CD4-positive, alpha-beta T cell treated with Interleukin-10 for 1 hour (primary cell): ENCODE results near the gene IRF3.
A peak's percentile ranks its signal among the peaks of the same experiment; 100 is the strongest.

ENCODE experiments used
- DNase-seq: peaks from one replicate; pipeline ENCODE4 v3.0.0-alpha.2; 2020

IRF3 gene

GRCh38 chr19:49687150-49687549 lies 21.5 kb upstream of the IRF3 start:
- no peak for DNase-seq

GRCh38 chr19:49686503-49687088 lies 20.9 kb upstream of the IRF3 start:
- no peak for DNase-seq

- DNase-seq: no peak
These were observed 20.2 kb upstream of the IRF3 start for GRCh38 chr19:49685845-49686332.

GRCh38 chr19:49684983-49685553 lies 19.4 kb upstream of the IRF3 start:
- no peak for DNase-seq

- DNase-seq: peak; percentile 43
These were observed 18.8 kb upstream of the IRF3 start for GRCh38 chr19:49684251-49684982.

GRCh38 chr19:49683814-49684250 lies 18.2 kb upstream of the IRF3 start:
- no peak for DNase-seq

- DNase-seq: no peak
These were observed 16.6 kb upstream of the IRF3 start for GRCh38 chr19:49682274-49682673.

- DNase-seq: no peak
These were observed 16.2 kb upstream of the IRF3 start for GRCh38 chr19:49681830-49682229.

- DNase-seq: peak; percentile 92
These were observed 15.0 kb upstream of the IRF3 start for GRCh38 chr19:49680421-49681351.

- DNase-seq: no peak
These were observed 14.2 kb upstream of the IRF3 start for GRCh38 chr19:49679771-49680413.

GRCh38 chr19:49678985-49679770 lies 13.5 kb upstream of the IRF3 start:
- DNase-seq: no peak

GRCh38 chr19:49677901-49678674 lies 12.4 kb upstream of the IRF3 start:
- DNase-seq: peak; percentile 85

- peak; percentile 56 for DNase-seq
These were observed 11.7 kb upstream of the IRF3 start, which contains the start of gene PRMT1 for GRCh38 chr19:49677231-49677900. Gene PRMT1 (plus strand): TSS chr19:49677271. CDS start chr19:49677281, 10 bp downstream.

- peak; percentile 100 for DNase-seq
These were observed 11.2 kb upstream of the IRF3 start for GRCh38 chr19:49676784-49677230.

- DNase-seq: no peak
These were observed 10.6 kb upstream of the IRF3 start for GRCh38 chr19:49676136-49676783.

GRCh38 chr19:49672131-49672919 lies 6.7 kb upstream of the IRF3 start:
- DNase-seq: peak; percentile 82

GRCh38 chr19:49669516-49669915 lies 3.9 kb upstream of the IRF3 start:
- DNase-seq: no peak

- no peak for DNase-seq
These were observed 1.8 kb upstream of the IRF3 start for GRCh38 chr19:49667473-49667872.

- no peak for DNase-seq
These were observed 425 bp upstream of the IRF3 start for GRCh38 chr19:49666120-49666444.
